IPS DF 6.9 (cell line): ENCODE results near the gene GANC.

Experiments
- DNase-seq: peaks from one replicate; pipeline ENCODE4 v3.0.0-alpha.2; 2013; ENCODE audit warnings: low read depth, low spot score
- H3K27ac ChIP-seq: one replicate; pipeline ENCODE4 v1.5.1; 2013; ENCODE audit warnings: low read length, control low read depth
- H3K27me3 ChIP-seq: 2 replicates; pipeline ENCODE4 v1.6.1; 2013; ENCODE audit warnings: mild to moderate bottlenecking, low read length; ENCODE audit not compliant: control insufficient read depth, insufficient read depth
- H3K36me3 ChIP-seq: 2 replicates; pipeline ENCODE4 v1.6.1; 2013; ENCODE audit warnings: low read length; ENCODE audit not compliant: control insufficient read depth, insufficient read depth
- H3K4me1 ChIP-seq: 2 replicates; pipeline ENCODE4 v1.6.1; 2013; ENCODE audit warnings: low read length; ENCODE audit not compliant: control insufficient read depth, insufficient read depth
- H3K4me3 ChIP-seq: 2 replicates; pipeline ENCODE4 v1.5.1; 2013; ENCODE audit warnings: mild to moderate bottlenecking, low read length
- H3K9me3 ChIP-seq: 2 replicates; pipeline ENCODE4 v1.6.1; 2013; ENCODE audit warnings: low read length, inconsistent platforms; ENCODE audit not compliant: control insufficient read depth, insufficient read depth
- WGBS: extraction: QIAGEN DNeasy Blood & Tissue Kit; methylation state at CpG from one replicate; pipeline ENCODE4 v1.1.7; 2013; ENCODE audit warnings: mixed read lengths, missing lambda C conversion rate; ENCODE audit not compliant: insufficient read length, insufficient coverage; 5-methylcytosine and 5-hydroxymethylcytosine counted together

GANC gene

DNA sequence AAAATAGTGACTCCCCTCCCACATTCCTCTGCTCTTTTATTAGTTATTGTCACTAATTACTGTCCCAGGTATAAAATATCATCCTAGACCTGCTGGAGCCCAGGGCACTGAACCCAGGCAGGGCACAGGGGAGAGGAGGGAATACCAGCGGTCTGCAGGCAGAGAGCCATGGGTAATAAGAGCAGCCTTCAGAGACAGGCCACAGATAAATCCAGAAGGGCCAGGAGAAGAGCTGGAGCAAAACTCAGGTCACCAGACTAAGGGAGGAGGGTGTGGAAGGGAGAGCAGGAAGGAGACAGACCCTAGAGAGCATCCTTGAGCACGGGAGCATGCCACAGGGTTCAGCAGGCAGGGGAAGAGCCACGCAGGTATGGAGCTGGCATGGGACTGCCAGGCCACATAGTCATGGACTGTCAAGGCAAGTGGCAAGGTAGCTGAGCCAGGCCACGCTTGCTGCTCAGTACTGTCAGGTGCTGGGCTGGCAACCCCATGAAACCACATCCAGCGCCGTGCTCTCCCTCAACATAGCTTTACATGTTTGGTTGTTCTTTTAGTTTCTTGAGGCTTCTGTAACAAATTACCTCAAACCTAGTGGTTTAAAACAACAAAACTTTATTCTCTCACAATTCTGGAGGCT lies 70.7 kb downstream of the GANC start:
- no peaks in the 10 kb centered on the region for H3K4me1 ChIP-seq

GRCh38 chr15:42344763-42345162 lies 71.8 kb downstream of the GANC start:
- Histone ChIP-seq H3K27ac (no peak overlapping the region), H3K36me3 (no peaks in the 10 kb centered on the region), H3K9me3 (no peaks in the 10 kb centered on the region), H3K4me3 (no peak overlapping the region), H3K4me1 (no peaks in the 10 kb centered on the region), H3K27me3 (no peaks in the 10 kb centered on the region)
- no CpG with 5 or more reads among the region's 5 CpGs for WGBS
- DNase-seq = no peak

More for the DNA sequence above, 70.7 kb downstream of the GANC start:
- Histone ChIP-seq H3K27me3 (no peaks in the 10 kb centered on the region), H3K27ac (no peak overlapping the region), H3K36me3 (no peaks in the 10 kb centered on the region), H3K9me3 (no peaks in the 10 kb centered on the region), H3K4me3 (no peak overlapping the region)
- no peak for DNase-seq
- no CpG with 5 or more reads among the region's 6 CpGs for WGBS

- Histone ChIP-seq H3K4me3 (no peak overlapping the region), H3K4me1 (no peaks in the 10 kb centered on the region), H3K36me3 (no peaks in the 10 kb centered on the region), H3K27me3 (no peaks in the 10 kb centered on the region), H3K27ac (no peak overlapping the region), H3K9me3 (no peaks in the 10 kb centered on the region)
- no CpG with 5 or more reads among the region's 3 CpGs for WGBS
- DNase-seq = no peak
Measured at GRCh38 chr15:42345504-42345903, 72.5 kb downstream of the GANC start.

DNA sequence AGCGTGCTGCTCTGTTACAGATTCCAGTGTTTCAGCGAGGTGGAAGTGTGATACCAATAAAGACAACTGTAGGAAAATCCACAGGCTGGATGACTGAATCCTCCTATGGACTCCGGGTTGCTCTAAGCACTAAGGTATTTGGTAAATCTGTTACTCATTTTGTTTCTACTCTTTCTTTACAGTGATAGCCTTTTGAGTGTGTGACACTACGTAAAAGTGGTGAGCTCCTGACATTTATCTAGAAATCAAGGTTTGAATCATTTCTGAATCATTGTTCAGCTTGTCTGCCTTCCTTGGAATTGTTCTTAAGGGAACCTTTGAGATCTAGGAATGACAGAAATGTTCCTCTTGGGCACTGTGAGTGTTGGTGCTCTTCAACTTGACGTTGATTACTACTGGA lies 75.1 kb downstream of the GANC start:
- DNase-seq = no peak
- no CpG with 5 or more reads among the region's 5 CpGs for WGBS
- no peaks in the 10 kb centered on the region; the same call in 1 of the 2 replicates for H3K36me3 ChIP-seq
- no peak overlapping the region for H3K4me3 ChIP-seq
- H3K27me3 ChIP-seq = no peaks in the 10 kb centered on the region
- H3K4me1 ChIP-seq = no peaks in the 10 kb centered on the region
- no peak overlapping the region for H3K27ac ChIP-seq
- H3K9me3 ChIP-seq = no peaks in the 10 kb centered on the region

DNA sequence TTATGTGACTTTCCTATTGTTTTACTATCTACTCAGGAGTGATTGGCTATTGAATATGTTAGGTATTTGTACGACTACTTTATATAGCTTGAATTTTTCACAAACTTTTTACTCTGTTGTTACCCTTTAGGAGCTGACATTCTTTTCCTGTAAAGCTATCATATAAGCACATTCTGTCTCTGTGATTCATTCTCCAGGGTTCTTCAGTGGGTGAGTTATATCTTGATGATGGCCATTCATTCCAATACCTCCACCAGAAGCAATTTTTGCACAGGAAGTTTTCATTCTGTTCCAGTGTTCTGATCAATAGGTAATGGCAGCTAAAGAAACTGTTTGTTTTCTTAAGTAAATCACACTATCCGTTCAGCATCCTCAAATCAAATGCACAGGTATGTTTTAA lies 76.2 kb downstream of the GANC start:
- DNase-seq = no peak
- H3K27ac ChIP-seq = no peak overlapping the region
- H3K4me1 ChIP-seq = no peaks in the 10 kb centered on the region
- no peaks in the 10 kb centered on the region for H3K27me3 ChIP-seq
- no peaks in the 10 kb centered on the region for H3K9me3 ChIP-seq
- no peaks in the 10 kb centered on the region; the same call in 1 of the 2 replicates for H3K36me3 ChIP-seq
- no peak overlapping the region for H3K4me3 ChIP-seq
- WGBS = no CpG with 5 or more reads among the region's 2 CpGs

DNA sequence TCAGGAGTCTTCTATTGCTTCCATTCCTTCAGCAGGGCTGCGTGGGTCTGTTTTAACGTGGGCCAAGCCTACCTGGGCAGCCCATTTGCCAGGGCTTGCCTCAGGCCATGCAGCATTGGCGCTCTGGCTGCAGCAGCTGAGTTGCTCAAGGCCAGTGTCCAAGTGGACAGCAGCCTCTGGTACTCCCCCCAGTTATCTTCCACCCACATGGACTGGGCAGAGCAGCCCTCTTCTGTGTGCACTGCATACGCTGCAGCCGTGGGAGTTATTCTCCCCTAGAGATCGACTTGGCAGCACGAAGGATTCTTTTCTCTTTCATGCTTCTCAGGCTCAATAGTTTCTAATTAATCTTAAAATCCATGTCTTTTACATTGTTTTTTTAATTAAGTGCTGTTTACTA lies 79.4 kb downstream of the GANC start:
- no peak overlapping the region for H3K27ac ChIP-seq
- H3K36me3 ChIP-seq = no peaks in the 10 kb centered on the region; the same call in 1 of the 2 replicates
- H3K27me3 ChIP-seq = no peaks in the 10 kb centered on the region
- WGBS = no CpG with 5 or more reads among the region's 7 CpGs
- no peak overlapping the region for H3K4me3 ChIP-seq
- no peaks in the 10 kb centered on the region for H3K9me3 ChIP-seq
- H3K4me1 ChIP-seq = no peaks in the 10 kb centered on the region
- no peak for DNase-seq

DNA sequence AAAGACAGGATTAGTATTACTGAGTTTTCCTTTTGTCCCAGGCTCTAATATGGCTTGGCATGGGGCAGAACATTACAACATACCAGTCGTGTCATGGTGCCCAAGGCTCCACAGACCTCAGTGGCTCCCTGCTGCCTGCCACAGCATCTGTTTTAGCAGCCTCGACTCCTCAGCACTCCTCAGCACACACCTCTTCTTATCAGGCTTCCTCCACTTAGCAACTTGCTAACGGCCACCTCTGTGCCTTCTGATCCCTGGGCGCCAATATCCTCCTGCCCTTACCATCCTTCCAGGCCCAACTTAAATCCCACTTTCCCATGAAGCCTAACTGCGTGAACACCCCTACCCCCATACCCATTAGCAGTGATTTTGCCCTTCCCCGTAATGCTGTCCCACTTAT lies 80.1 kb downstream of the GANC start:
- Histone ChIP-seq H3K36me3 (no peaks in the 10 kb centered on the region; the same call in 1 of the 2 replicates), H3K27ac (no peak overlapping the region), H3K4me3 (no peak overlapping the region), H3K27me3 (no peaks in the 10 kb centered on the region), H3K4me1 (no peaks in the 10 kb centered on the region), H3K9me3 (no peaks in the 10 kb centered on the region)
- DNase-seq = no peak
- WGBS = no CpG with 5 or more reads among the region's 6 CpGs

GRCh38 chr15:42354824-42355223 lies 81.8 kb downstream of the GANC start:
- DNase-seq = no peak
- H3K9me3 ChIP-seq = no peaks in the 10 kb centered on the region
- no peaks in the 10 kb centered on the region; the same call in 1 of the 2 replicates for H3K36me3 ChIP-seq
- H3K27ac ChIP-seq = no peak overlapping the region
- H3K27me3 ChIP-seq = no peaks in the 10 kb centered on the region
- no peaks in the 10 kb centered on the region for H3K4me1 ChIP-seq
- H3K4me3 ChIP-seq = no peak overlapping the region
- no CpG with 5 or more reads among the region's 2 CpGs for WGBS

- DNase-seq = no peak
- Histone ChIP-seq H3K4me3 (no peak overlapping the region), H3K27me3 (no peaks in the 10 kb centered on the region), H3K36me3 (no peaks in the 10 kb centered on the region; the same call in 1 of the 2 replicates), H3K4me1 (0 out of 2 replicates have a peak, but pooled peaks cover 1% of the 10 kb centered on the region), H3K27ac (no peak overlapping the region), H3K9me3 (no peaks in the 10 kb centered on the region)
- no CpG with 5 or more reads among the region's 6 CpGs for WGBS
Measured at GRCh38 chr15:42355291-42355690, 82.3 kb downstream of the GANC start.

- Histone ChIP-seq H3K27me3 (no peaks in the 10 kb centered on the region), H3K4me1 (0 out of 2 replicates have a peak, but pooled peaks cover 1% of the 10 kb centered on the region), H3K27ac (no peak overlapping the region), H3K9me3 (no peaks in the 10 kb centered on the region), H3K36me3 (no peaks in the 10 kb centered on the region; the same call in 1 of the 2 replicates), H3K4me3 (no peak overlapping the region)
- no CpG with 5 or more reads among the region's 5 CpGs for WGBS
- no peak for DNase-seq
Measured at GRCh38 chr15:42356851-42357250, 83.8 kb downstream of the GANC start.

DNA sequence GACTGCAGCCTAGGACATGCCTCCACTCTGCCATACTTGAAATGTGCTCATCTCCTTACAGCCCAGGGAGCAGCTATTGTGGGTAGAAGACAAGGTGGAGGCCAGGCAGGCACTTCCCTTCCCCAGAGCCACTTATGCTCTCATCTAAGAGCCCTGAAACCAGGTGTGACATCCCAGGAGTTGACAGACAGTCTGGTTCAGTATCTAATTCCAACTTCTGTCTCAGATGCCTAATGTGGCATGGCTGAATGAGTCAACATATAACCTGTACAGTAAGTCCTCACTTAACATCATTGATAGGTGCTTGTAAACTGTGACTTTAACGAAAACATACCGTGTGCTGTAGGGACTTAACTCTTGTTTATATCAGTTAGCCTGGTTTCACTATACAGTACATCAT lies 85.1 kb downstream of the GANC start:
- Histone ChIP-seq H3K36me3 (no peaks in the 10 kb centered on the region), H3K9me3 (no peaks in the 10 kb centered on the region), H3K27me3 (no peaks in the 10 kb centered on the region), H3K4me3 (no peak overlapping the region), H3K27ac (no peak overlapping the region), H3K4me1 (0 out of 2 replicates have a peak, but pooled peaks cover 1% of the 10 kb centered on the region)
- WGBS = no CpG with 5 or more reads among the region's 2 CpGs
- no peak for DNase-seq
